NCI-H524 (cell line): ENCODE data around the gene TENM4.

Source experiments
- DNase-seq, 2 experiments: peaks; one replicate each; lab custom pipeline; 2025; lab: John Stamatoyannopoulos, UW

The TENM4 gene

GRCh38 chr11:79121351-79121750 is 319.5 kb downstream of the TENM4 start:
- peak; percentile 50 to 82 for DNase-seq

GRCh38 chr11:79119491-79120284 is 321.1 kb downstream of the TENM4 start:
- DNase-seq: peak; percentile 97 to 99

- no peak for DNase-seq
Measured at GRCh38 chr11:79117488-79117887, 323.3 kb downstream of the TENM4 start.

GRCh38 chr11:79116600-79116999 is 324.2 kb downstream of the TENM4 start:
- no peak for DNase-seq

GRCh38 chr11:79113054-79113690 is 327.7 kb downstream of the TENM4 start:
- no peak for DNase-seq

GRCh38 chr11:79110796-79111195 is 330.0 kb downstream of the TENM4 start:
- DNase-seq: no peak

- DNase-seq: no peak
Measured at GRCh38 chr11:79110321-79110720, 330.5 kb downstream of the TENM4 start.

- no peak for DNase-seq
Measured at GRCh38 chr11:79108851-79109250, 332.0 kb downstream of the TENM4 start.

GRCh38 chr11:79102840-79103239 is 338.0 kb downstream of the TENM4 start:
- DNase-seq: peak in 1 of 2 experiments; percentile 17

GRCh38 chr11:79101656-79102055 is 339.2 kb downstream of the TENM4 start:
- peak in 1 of 2 experiments; percentile 68 for DNase-seq

GRCh38 chr11:79100093-79100910 is 340.5 kb downstream of the TENM4 start:
- peak; percentile 22 to 81 for DNase-seq

- no peak for DNase-seq
Measured at GRCh38 chr11:79098146-79098545, 342.7 kb downstream of the TENM4 start.

GRCh38 chr11:79097246-79097875 is 343.5 kb downstream of the TENM4 start:
- DNase-seq: no peak

GRCh38 chr11:79095424-79095823 is 345.4 kb downstream of the TENM4 start:
- DNase-seq: no peak

- no peak for DNase-seq
Measured at GRCh38 chr11:79094616-79095015, 346.2 kb downstream of the TENM4 start.

- no peak for DNase-seq
Measured at GRCh38 chr11:79092791-79093353, 348.0 kb downstream of the TENM4 start.

- no peak for DNase-seq
Measured at GRCh38 chr11:79090191-79090705, 350.6 kb downstream of the TENM4 start.

- DNase-seq: no peak
Measured at GRCh38 chr11:79089601-79090000, 351.2 kb downstream of the TENM4 start.

GRCh38 chr11:79088967-79089366 is 351.9 kb downstream of the TENM4 start:
- peak in 1 of 2 experiments; percentile 48 for DNase-seq

GRCh38 chr11:79087961-79088318 is 352.9 kb downstream of the TENM4 start:
- DNase-seq: no peak

GRCh38 chr11:79087238-79087960 is 353.4 kb downstream of the TENM4 start:
- no peak for DNase-seq
